ENCODE measurements around the gene MLC1.
"Not testable (repeated sequence)": the region's sequence is repeated elsewhere in the genome, so short reads cannot be mapped to it uniquely, and the experiment has no call there.

MLC1 gene

DNA sequence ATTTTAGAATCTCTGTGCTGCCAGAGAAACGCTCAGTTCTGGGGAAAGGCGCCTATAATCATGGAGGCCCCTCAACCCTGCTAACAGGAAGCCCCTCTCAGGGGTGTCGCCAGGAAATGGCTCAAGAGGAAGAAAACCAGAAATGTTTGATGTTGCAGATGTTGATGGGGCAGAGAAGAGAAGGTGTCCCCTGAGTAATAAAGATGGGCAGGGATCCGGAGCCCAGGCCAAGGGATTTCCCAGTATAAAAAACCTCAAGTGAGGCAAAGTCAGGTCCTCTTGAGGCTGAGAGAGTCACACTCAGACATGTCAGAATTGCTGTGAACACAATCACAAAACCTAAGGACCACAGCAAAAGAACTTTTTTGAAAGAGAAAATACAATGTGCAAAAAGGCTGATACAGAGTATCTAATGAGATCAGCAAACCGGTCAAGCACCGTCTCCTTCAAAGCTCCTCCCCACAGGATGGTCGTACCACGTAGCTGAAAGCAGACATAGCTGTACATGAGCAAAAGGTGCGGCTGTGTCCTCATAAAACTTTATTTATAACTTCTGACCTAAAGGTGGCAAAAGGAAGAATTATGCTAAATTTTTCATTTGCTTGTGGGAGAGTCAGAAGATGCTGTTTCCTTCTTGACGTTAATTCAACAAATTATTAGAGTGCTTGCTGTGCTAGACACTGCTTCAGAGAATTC, 16.8 kb upstream of the MLC1 start:
- DNase-seq: no peak

DNA sequence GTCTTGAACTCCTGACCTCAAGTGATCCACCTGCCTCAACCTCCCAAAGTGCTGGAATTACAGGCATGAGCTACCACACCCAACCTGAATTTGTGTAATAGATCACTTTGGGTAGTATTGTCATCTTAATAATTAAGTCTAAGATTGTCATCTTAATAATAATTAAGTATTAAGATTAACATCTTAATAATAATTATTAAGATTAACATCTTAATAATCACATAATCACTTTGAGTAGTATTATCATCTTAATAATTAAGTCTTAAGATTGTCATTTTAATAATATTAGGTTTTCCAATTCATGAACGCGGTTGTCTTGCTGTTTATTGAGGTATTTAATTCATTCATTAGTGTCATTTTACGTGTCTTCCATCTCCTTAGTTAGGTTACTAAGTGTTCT, 12.8 kb upstream of the MLC1 start:
- DNase-seq: no peak

DNA sequence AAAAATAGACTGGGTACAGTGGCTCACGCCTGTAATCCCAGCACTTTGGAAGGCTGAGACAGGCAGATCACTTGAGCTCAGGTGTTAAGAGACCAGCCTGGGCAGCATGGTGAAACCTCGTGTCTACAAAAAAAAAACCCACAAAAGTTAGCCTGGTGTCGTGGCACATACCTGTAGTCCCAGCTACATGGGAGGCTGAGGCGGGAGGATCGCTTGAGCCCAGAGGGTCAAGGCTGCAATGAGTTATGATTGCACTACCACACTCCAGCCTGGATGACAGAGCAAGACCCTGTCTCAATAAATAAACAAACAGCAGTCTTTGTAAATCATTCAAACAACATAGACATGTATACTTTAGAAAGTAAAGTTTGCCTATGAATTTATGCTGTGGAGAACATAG, 7.1 kb upstream of the MLC1 start:
- no peak for DNase-seq

GRCh38 chr22:50091092-50091768, 6.0 kb upstream of the MLC1 start:
- no peak for DNase-seq

DNA sequence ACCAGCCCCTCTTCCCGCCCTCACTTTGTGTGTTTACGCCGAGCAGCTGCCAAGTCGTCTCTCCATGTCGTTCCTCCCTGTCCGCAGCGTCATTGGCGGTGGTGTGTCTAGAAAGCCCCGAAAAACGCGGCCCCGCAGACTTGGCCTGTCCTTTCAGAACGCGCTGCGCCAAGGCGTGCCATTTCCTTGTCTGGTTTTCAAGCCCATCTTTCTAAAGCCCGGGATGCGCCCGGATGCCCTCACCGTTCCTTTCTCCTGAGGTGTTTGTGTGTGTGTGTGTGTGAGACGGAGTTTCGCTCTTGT, 5.1 kb upstream of the MLC1 start:
- DNase-seq: no peak

GRCh38 chr22:50089682-50090411, 4.6 kb upstream of the MLC1 start, which contains the start of gene MOV10L1:
TSS of gene MOV10L1 (plus strand) at chr22:50090006. CDS start at chr22:50090089, 83 bp downstream.
- no peak for DNase-seq

GRCh38 chr22:50089231-50089630, 4.0 kb upstream of the MLC1 start:
- DNase-seq: no peak

DNA sequence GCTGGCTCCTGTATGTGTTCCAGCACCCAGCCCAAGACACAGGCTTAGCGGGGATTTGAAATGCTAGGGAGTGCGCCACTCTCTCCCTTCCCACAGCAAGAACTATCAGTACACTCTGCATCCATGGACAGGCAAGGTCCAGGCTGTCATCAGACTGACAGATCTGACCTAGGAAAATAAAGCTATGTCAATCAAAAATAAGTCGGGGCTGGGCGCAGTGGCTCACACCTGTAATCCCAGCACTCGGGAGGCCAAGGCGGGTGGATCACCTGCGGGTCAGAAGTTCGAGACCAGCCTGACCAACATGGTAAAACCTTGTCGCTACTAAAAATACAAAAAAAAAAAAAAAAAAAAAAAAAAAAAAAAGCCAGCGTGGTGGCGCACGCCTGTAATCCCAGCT, 2.9 kb upstream of the MLC1 start:
- DNase-seq: no peak

GRCh38 chr22:50087646-50088045, 2.4 kb upstream of the MLC1 start:
- DNase-seq: no peak

GRCh38 chr22:50086975-50087374, 1.7 kb upstream of the MLC1 start:
- not testable (repeated sequence) for DNase-seq

DNA sequence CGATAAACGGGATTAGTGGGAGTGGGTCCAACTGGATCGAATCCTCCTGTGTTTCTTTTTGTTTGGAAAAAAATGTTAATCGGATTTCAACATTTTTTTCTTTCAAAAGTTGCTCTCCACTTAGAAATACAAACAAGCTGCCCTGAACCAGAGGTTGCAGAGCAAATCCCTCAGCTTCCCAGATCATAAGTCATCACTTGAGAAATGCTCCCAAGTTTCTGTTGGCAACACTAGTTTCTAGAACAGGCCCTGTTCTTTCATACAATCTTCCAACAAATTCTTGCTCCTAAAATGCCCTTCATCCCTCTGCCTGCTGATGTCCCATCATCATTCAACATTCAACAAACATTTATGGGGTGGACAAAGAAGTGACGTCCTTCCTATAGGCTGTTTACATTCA, 1.3 kb upstream of the MLC1 start:
- DNase-seq: no peak

DNA sequence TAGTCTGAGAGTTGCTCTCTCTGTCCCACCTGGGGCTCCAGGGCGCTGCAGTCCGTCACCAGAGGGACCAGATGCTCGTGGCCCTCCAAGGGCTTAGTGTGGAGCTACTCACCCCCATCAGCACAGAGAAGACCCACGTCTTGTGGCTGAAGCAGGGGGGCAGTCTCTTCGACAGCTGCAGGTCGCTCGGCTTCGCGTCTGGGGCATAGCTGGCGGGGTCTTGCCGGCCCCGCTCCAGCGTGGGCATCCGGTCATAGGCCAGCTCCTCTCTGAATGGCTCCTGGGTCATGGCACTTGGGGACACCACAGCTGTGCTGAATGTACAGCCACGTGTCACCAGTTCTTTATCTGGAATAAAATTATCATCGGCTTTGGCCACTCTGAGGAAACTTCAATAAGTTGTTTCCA, 608 bp downstream of the MLC1 start:
- DNase-seq: no peak

- DNase-seq: no peak
Measured at GRCh38 chr22:50084080-50084477, 1.1 kb downstream of the MLC1 start.

- no peak for DNase-seq
Measured at GRCh38 chr22:50083462-50084079, 1.7 kb downstream of the MLC1 start.

GRCh38 chr22:50082961-50083461, 2.2 kb downstream of the MLC1 start:
- no peak for DNase-seq

DNA sequence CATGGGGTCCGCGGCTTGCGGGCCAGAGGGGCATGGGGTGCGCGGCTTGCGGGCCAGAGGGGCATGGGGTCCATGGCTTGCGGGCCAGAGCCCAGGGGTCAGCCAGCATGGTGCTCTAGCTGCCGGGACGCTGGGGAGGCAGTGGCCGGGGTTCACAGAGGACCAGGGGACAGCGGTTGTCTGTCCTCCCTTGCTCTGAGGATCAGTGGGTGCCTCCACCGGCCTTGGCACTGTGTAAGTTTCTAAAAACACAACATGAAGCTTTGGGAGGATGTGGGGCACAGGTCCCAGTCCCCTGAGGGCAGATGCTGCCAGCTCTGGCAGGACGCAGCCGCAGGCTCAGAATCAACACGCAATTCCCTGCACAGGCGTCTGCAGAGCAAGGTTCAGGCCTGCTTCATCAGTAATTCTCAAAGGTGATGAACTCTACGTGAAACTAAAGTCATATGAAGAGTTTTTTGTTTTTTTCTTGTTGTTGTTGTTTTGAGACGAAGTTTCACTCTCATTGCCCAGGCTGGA, 3.0 kb downstream of the MLC1 start:
- DNase-seq: no peak

DNA sequence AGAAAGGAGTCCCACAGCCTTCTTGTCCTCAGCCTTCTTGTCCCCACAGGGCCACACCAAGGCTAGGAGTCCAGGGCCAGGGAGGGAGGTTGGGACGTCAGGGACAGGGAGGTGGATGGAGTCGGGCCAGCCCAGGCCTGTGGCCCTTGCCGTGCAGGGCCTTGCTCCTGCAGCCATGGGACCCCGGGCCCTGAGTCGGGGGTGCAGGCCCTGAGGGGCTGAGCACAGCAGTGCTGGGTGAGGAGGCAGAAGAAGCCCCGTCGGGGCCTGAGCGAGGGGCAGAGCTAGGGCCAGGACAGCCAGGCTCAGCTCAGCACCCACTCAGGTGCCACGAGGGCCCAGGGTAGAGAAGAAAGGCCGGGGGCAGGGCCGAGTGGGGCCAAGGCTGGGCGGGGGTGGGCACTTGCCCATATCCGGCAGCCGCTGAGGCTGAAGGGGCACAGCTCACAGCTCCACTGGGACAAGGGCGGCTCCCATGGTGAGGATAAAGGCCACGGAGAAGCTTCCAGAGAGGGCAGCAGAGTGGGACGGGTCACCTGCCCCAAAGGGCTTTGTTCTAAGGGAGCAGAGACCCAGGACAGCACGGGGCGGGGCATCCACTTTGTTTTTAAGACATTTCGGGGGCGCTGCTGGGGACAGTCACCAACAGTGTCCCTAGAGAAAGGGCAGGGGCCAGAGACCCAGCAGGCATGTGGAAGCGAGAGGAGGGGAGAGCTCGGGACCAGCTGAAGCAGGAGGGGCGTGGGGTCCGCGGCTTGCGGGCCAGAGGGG, 3.6 kb downstream of the MLC1 start:
- DNase-seq: no peak

DNA sequence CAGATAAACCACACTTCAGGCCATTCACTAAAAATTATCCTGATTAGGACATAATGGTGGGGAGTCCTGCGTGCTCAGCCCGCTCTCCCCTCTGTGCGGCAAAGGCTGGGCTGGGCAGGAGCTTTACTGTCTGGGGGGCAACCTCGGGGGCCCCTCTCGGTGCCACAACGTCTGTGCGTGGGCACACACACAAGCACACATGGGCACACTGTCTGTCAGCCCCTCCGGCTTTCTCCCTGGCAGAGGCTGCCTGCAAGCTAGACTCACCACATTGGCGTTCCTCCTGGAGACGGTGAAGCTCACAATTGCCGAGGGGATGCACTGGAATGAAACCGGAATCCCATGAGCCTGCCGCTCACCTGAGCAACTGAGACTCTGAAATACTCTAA, 5.2 kb downstream of the MLC1 start:
- no peak for DNase-seq

- DNase-seq: no peak
Measured at GRCh38 chr22:50078761-50079160, 6.5 kb downstream of the MLC1 start.

- DNase-seq: no peak
Measured at GRCh38 chr22:50078246-50078645, 7.0 kb downstream of the MLC1 start.

- no peak for DNase-seq
Measured at GRCh38 chr22:50076646-50077535, 8.3 kb downstream of the MLC1 start.

Measured in HCEC 1CT (cell line).